HG02938 (cell line): ENCODE data around the gene FAM89B.
"Not testable (repeated sequence)": the region's sequence is repeated elsewhere in the genome, so short reads cannot be mapped to it uniquely, and the experiment has no call there.

Experiments
- ATAC-seq: cut with Tn5 transposase; IDR thresholded peaks from one replicate; pipeline ENCODE4 v1.9.1; 2021; ENCODE audit warnings: mild to moderate bottlenecking, moderate library complexity; ENCODE audit not compliant: unreplicated experiment

The FAM89B gene

GRCh38 chr11:65556470-65557279 lies 15.7 kb upstream of the FAM89B start:
- ATAC-seq = no peak

GRCh38 chr11:65557280-65558001 lies 14.9 kb upstream of the FAM89B start:
- ATAC-seq = no peak

GRCh38 chr11:65558002-65558929 lies 14.1 kb upstream of the FAM89B start, which contains the start of gene LTBP3:
Gene LTBP3 (minus strand): TSS chr11:65558359. CDS start chr11:65557959, 400 bp downstream.
- no peak for ATAC-seq

GRCh38 chr11:65558930-65559509 lies 13.3 kb upstream of the FAM89B start:
- ATAC-seq = no peak

- no peak for ATAC-seq
Measured at GRCh38 chr11:65559535-65559934, 12.8 kb upstream of the FAM89B start.

GRCh38 chr11:65559951-65560537 lies 12.3 kb upstream of the FAM89B start:
- no peak for ATAC-seq

GRCh38 chr11:65560555-65561418 lies 11.6 kb upstream of the FAM89B start:
- no peak for ATAC-seq

GRCh38 chr11:65562020-65562419 lies 10.3 kb upstream of the FAM89B start:
- ATAC-seq = no peak

- no peak for ATAC-seq
Measured at GRCh38 chr11:65562788-65563187, 9.6 kb upstream of the FAM89B start.

- ATAC-seq = no peak
Measured at GRCh38 chr11:65563601-65564000, 8.7 kb upstream of the FAM89B start.

GRCh38 chr11:65564879-65565559 lies 7.3 kb upstream of the FAM89B start:
- not testable (repeated sequence) for ATAC-seq

GRCh38 chr11:65565624-65566453 lies 6.5 kb upstream of the FAM89B start:
- ATAC-seq = no peak

- ATAC-seq = no peak
Measured at GRCh38 chr11:65569164-65569972, 3.0 kb upstream of the FAM89B start.

GRCh38 chr11:65569973-65570918 lies 2.1 kb upstream of the FAM89B start, which contains the start of gene ZNRD2:
Gene ZNRD2 (plus strand): TSS chr11:65570477. CDS start chr11:65570492, 15 bp downstream.
- ATAC-seq = peak; percentile 48

GRCh38 chr11:65571420-65571819 lies 918 bp upstream of the FAM89B start:
- ATAC-seq = no peak

- no peak for ATAC-seq
Measured at GRCh38 chr11:65571940-65572339, 398 bp upstream of the FAM89B start.
